HEK293 (cell line): Measurements from ENCODE around the gene KCTD11.

Experiments used
- CTCF ChIA-PET: fragments of 350-600 bp; formaldehyde crosslinking; extraction: SDS; loops from one replicate; lab custom pipeline; 2021; ENCODE audit warnings: antibody characterized with exemption; lab: Yijun Ruan, JAX
- POLR2A ChIA-PET: fragments of 300-600 bp; formaldehyde crosslinking; extraction: SDS; loops from one replicate; lab custom pipeline; 2020; ENCODE audit warnings: antibody characterized with exemption, inconsistent platforms; lab: Yijun Ruan, JAX
- H3K27ac ChIP-seq: fragments of 200-500 bp; sonication (Bioruptor generic); 2 replicates; pipeline ENCODE4 v1.5.1; 2014; ENCODE audit warnings: low read depth, low read length, control low read depth, inconsistent platforms; ENCODE audit errors: extremely low read depth
- H3K36me3 ChIP-seq, 2 experiments: fragments of 200-500 bp in 1 of 2; sonication (Bioruptor generic) in 1 of 2; 1 replicate in 1 of 2; 2 replicates in 1 of 2; pipeline ENCODE4 v1.5.1; 2014 to 2017; ENCODE audit warnings: inconsistent platforms in 2 of 2, low read length in 2 of 2; ENCODE audit not compliant: control insufficient read depth in 2 of 2, insufficient read depth in 1 of 2
- H3K4me1 ChIP-seq: fragments of 200-500 bp; sonication (Bioruptor generic); 2 replicates; pipeline ENCODE4 v1.5.1; 2014; ENCODE audit warnings: mild to moderate bottlenecking, low read length, inconsistent platforms; ENCODE audit not compliant: control insufficient read depth, insufficient read depth
- H3K4me3 ChIP-seq: 2 replicates; pipeline ENCODE4 v1.5.1; 2011; ENCODE audit warnings: low read depth, mild to moderate bottlenecking, control low read depth, low read length, moderate library complexity
- H3K9me3 ChIP-seq: fragments of 200-500 bp; sonication (Bioruptor generic); 2 replicates; pipeline ENCODE4 v1.5.1; 2014; ENCODE audit warnings: low read depth, low read length, inconsistent platforms; ENCODE audit not compliant: control insufficient read depth, insufficient read depth
- PRDM6 ChIP-seq: fragments of 450-650 bp; formaldehyde crosslinking; IDR thresholded peaks from 2 replicates; pipeline ENCODE4 v1.5.1; 2017; ENCODE audit warnings: missing biosample characterization, missing genetic modification characterization
- RBAK ChIP-seq: fragments of 450-650 bp; formaldehyde crosslinking; IDR thresholded peaks from 2 replicates; pipeline ENCODE4 v1.5.1; 2016; ENCODE audit warnings: missing biosample characterization, missing genetic modification characterization
- REST ChIP-seq: fragments of 450-650 bp; formaldehyde crosslinking; IDR thresholded peaks from 2 replicates; pipeline ENCODE4 v1.5.1; 2016; ENCODE audit warnings: missing biosample characterization, missing genetic modification characterization
- TSHZ1 ChIP-seq: fragments of 450-650 bp; formaldehyde crosslinking; IDR thresholded peaks from 2 replicates; pipeline ENCODE4 v1.5.1; 2016; ENCODE audit warnings: missing biosample characterization, missing genetic modification characterization, borderline replicate concordance
- YY2 ChIP-seq: fragments of 450-650 bp; formaldehyde crosslinking; IDR thresholded peaks from 2 replicates; pipeline ENCODE4 v1.5.1; 2016; ENCODE audit warnings: missing biosample characterization, missing genetic modification characterization
- ZNF311 ChIP-seq: fragments of 450-650 bp; formaldehyde crosslinking; IDR thresholded peaks from 2 replicates; pipeline ENCODE4 v1.5.1; 2017; ENCODE audit warnings: missing biosample characterization, missing genetic modification characterization, borderline replicate concordance
- ZNF449 ChIP-seq: fragments of 450-650 bp; formaldehyde crosslinking; IDR thresholded peaks from 2 replicates; pipeline ENCODE4 v1.5.1; 2017; ENCODE audit warnings: missing biosample characterization, mild to moderate bottlenecking, missing genetic modification characterization, moderate library complexity
- ZNF518A ChIP-seq: fragments of 450-650 bp; formaldehyde crosslinking; conservative IDR thresholded peaks from 2 replicates; pipeline ENCODE4 v1.5.1; 2016; ENCODE audit warnings: low read depth, missing biosample characterization, missing genetic modification characterization
- ZNF555 ChIP-seq: fragments of 450-650 bp; formaldehyde crosslinking; conservative IDR thresholded peaks from 2 replicates; pipeline ENCODE4 v1.5.1; 2017; ENCODE audit warnings: missing biosample characterization, mild to moderate bottlenecking, missing genetic modification characterization, inconsistent platforms
- ZNF621 ChIP-seq: fragments of 450-650 bp; formaldehyde crosslinking; IDR thresholded peaks from 2 replicates; pipeline ENCODE4 v1.5.1; 2017; ENCODE audit warnings: missing biosample characterization, missing genetic modification characterization
- ZNF654 ChIP-seq: fragments of 450-650 bp; formaldehyde crosslinking; IDR thresholded peaks from 2 replicates; pipeline ENCODE4 v1.5.1; 2016; ENCODE audit warnings: low read depth, missing biosample characterization, missing genetic modification characterization
- ZNF76 ChIP-seq: fragments of 450-650 bp; formaldehyde crosslinking; IDR thresholded peaks from 2 replicates; pipeline ENCODE4; 2016; ENCODE audit warnings: low read depth, missing biosample characterization, missing genetic modification characterization, borderline replicate concordance

Gene KCTD11

GRCh38 chr17:7321466-7321865, 30.5 kb upstream of the KCTD11 start:
- CTCF ChIA-PET = interaction anchor here (0.7 to 1.2 kb wide), 5 partner anchors 8 to 300 kb away, joined by 3 to 8 read pairs (median 5); partner anchors contain the start of gene SLC2A4
- peaks cover 42 to 90% of the 10 kb centered on the region in 2 experiments for H3K36me3 ChIP-seq

GRCh38 chr17:7322520-7323194, 29.3 kb upstream of the KCTD11 start:
- H3K27ac ChIP-seq = no peak overlapping the region
- peaks cover 41 to 90% of the 10 kb centered on the region in 2 experiments for H3K36me3 ChIP-seq
- CTCF ChIA-PET = interaction anchor here (0.6 to 5.2 kb wide), 8 partner anchors 9 to 238 kb away, joined by 3 to 50 read pairs (median 3); partner anchors contain the start of genes ACAP1 and SLC2A4
- H3K4me1 ChIP-seq = peaks cover under 1% of the 10 kb centered on the region; the same call in 1 of the 2 replicates
- H3K4me3 ChIP-seq = no peak overlapping the region
- H3K9me3 ChIP-seq = no peaks in the 10 kb centered on the region
- POLR2A ChIA-PET = interaction anchor here (1.0 to 1.3 kb wide), 2 partner anchors 9 to 13 kb away, joined by 4 read pairs; no protein-coding TSS in a partner anchor
- TF ChIP-seq RBAK (tag by site-specific recombination) (no peak), TSHZ1 (no peak), ZNF518A (tag by site-specific recombination) (no peak), PRDM6 (tag by site-specific recombination) (no peak), YY2 (tag by site-specific recombination) (no peak), ZNF311 (tag by site-specific recombination) (no peak)

More at GRCh38 chr17:7321466-7321865, 30.5 kb upstream of the KCTD11 start:
- no peak overlapping the region for H3K4me3 ChIP-seq
- TF ChIP-seq ZNF621 (tag by site-specific recombination) (no peak), ZNF76 (tag by site-specific recombination) (no peak), ZNF654 (no peak), REST (no peak), ZNF555 (tag by site-specific recombination) (no peak), ZNF449 (tag by site-specific recombination) (no peak)
- TF ChIP-seq, all 188 proteins: peak for 0
- H3K27ac ChIP-seq = no peak overlapping the region
- H3K4me1 ChIP-seq = no peaks in the 10 kb centered on the region
- no peaks in the 10 kb centered on the region for H3K9me3 ChIP-seq
- POLR2A ChIA-PET = interaction anchor here (1.0 to 1.3 kb wide), 2 partner anchors 8 to 12 kb away, joined by 4 read pairs; no protein-coding TSS in a partner anchor
